ENCODE data around the gene ERFL. TPM values are rescaled to one million over a fixed set of nuclear protein-coding genes. Genes with fewer than 3 reads are reported as not detected.

ERFL gene
- total and polyA plus RNA-seq, 2 of the 8 experiments (the other 6 are each of a cell fraction or from before 2014, with no cell fraction given): 0.12 TPM; not detected in 1

- Histone ChIP-seq H3K79me2 (ENCODE audit: control insufficient read depth in 1 of 2, insufficient read depth in 2 of 2, low read length in 2 of 2) (no peaks in the 10 kb centered on the region), H3K14ac (ENCODE audit: insufficient read length) (no peak overlapping the region), H3K18ac (ENCODE audit: extremely low read depth, low read length) (no peak overlapping the region), H2BK20ac (ENCODE audit: low read length) (peak overlapping the region; percentile 9; the same call in 1 of the 2 replicates), H3K79me1 (ENCODE audit: low read depth, low read length) (no peaks in the 10 kb centered on the region), H4K8ac (ENCODE audit: extremely low read depth, insufficient read depth, low read length) (no peak overlapping the region), H3K36me3 (ENCODE audit: control insufficient read depth in 2 of 4, insufficient read depth in 4 of 4, low read length in 3 of 4) (no peaks in the 10 kb centered on the region), H4K91ac (replicated peaks; ENCODE audit: insufficient read length, low read length) (no peak overlapping the region), H4K20me1 (replicated peaks in 1 of 2; ENCODE audit: control insufficient read depth in 1 of 2, insufficient read depth in 2 of 2, low read length in 2 of 2) (peaks cover 0 to 1% of the 10 kb centered on the region in 2 experiments), H3K4me2 (ENCODE audit: insufficient read depth in 1 of 2, low read depth in 2 of 2, low read length in 2 of 2) (no peak overlapping the region), H3K27ac (ENCODE audit: low read depth, low read length) (no peak overlapping the region), H3K23ac (ENCODE audit: insufficient read length) (no peak overlapping the region), H2AK5ac (ENCODE audit: low read depth, low read length) (peak overlapping the region; percentile 60; the same call in 1 of the 2 replicates), H3K23me2 (ENCODE audit: low read depth, low read length) (peaks cover 6% of the 10 kb centered on the region; the same call in 1 of the 2 replicates), H2BK12ac (ENCODE audit: low read depth, low read length) (0 out of 2 replicates have a peak overlapping the region, but pooled peaks have one; percentile 17), H2BK120ac (replicated peaks; ENCODE audit: low read depth, low read length) (no peak overlapping the region), H3K27me3 (replicated peaks in 1 of 4; ENCODE audit: control insufficient read depth in 3 of 4, extremely low read depth in 1 of 4, insufficient read depth in 3 of 4, low read length in 3 of 4) (peaks cover 0 to 15% (median 13%) of the 10 kb centered on the region in 4 experiments; a peak in 5 of 7 replicates), H3K9ac (replicated peaks in 1 of 4; ENCODE audit: extremely low read depth in 1 of 4, low read depth in 3 of 4, low read length in 3 of 4) (no peak overlapping the region), H4K5ac (ENCODE audit: insufficient read length, low read depth, low read length) (no peak overlapping the region), H3K4me1 (replicated peaks in 1 of 4; ENCODE audit: control insufficient read depth in 3 of 4, insufficient read depth in 4 of 4, low read length in 3 of 4) (peaks cover 0 to 5% (median 3%) of the 10 kb centered on the region in 4 experiments; a peak in 5 of 7 replicates), H2BK5ac (ENCODE audit: low read depth, low read length) (no peak overlapping the region), H3K9me3 (ENCODE audit: insufficient read depth in 2 of 2, low read depth in 1 of 2, low read length in 1 of 2) (no peaks in the 10 kb centered on the region), H3K56ac (replicated peaks; ENCODE audit: insufficient read length, low read depth, low read length) (no peak overlapping the region), H3K4ac (replicated peaks; ENCODE audit: insufficient read length, low read depth, low read length) (no peak overlapping the region), H3K4me3 (ENCODE audit: extremely low read depth in 1 of 4, insufficient read depth in 2 of 4, low read depth in 3 of 4, low read length in 4 of 4) (no peak overlapping the region), H2BK15ac (ENCODE audit: low read length) (no peak overlapping the region; the same call in 1 of the 2 replicates), H2AFZ (ENCODE audit: low read length) (no peak overlapping the region)
- DNase-seq (ENCODE audit: low read depth in 1 of 2, low spot score in 2 of 2) (peak in 1 of 2 experiments; percentile 42), FAIRE-seq (no peak)
- CTCF ChIA-PET (ENCODE audit: partially characterized antibody): interaction anchor here (1.5 kb wide), 1 partner anchor 10 kb away, joined by 3 read pairs; no protein-coding TSS in a partner anchor
- WGBS, 2 experiments (ENCODE audit: extremely low coverage in 1 of 2, insufficient coverage in 1 of 2, insufficient read length in 1 of 2, insufficient replicate concordance in 2 of 2, low coverage in 1 of 2, low lambda C conversion rate in 2 of 2, missing lambda C conversion rate in 1 of 2): 85% methylated on average over 13 of the region's 17 CpGs; no CpG with 5 or more reads in 1 of the 2 experiments
- TF ChIP-seq SP4 (IDR thresholded peaks at IDR 0.05; ENCODE audit: low read length): no peak
- POLR2A ChIA-PET (ENCODE audit: partially characterized antibody): interaction anchor here (2.5 to 9.0 kb wide), 3 partner anchors 9 to 18 kb away, joined by 11 to 151 read pairs (median 13); partner anchors contain the start of gene RPS19
These were observed 50.0 kb downstream of the ERFL start for GRCh38 chr19:41877916-41878905.

Measured in H1 (cell line).